CD4-positive, alpha-beta T cell treated with Interleukin-2 at 100 ng/mL for 4 hours (primary cell): ENCODE data around the gene CFAP119.

Source experiments
- DNase-seq: peaks from one replicate; pipeline ENCODE4 v3.0.0-alpha.2; 2020; ENCODE audit warnings: low spot score

The CFAP119 gene

GRCh38 chr16:30710971-30711370 lies 50.9 kb downstream of the CFAP119 start:
- no peak for DNase-seq
